Glutamatergic neuron (in vitro differentiated cells): ENCODE data around the gene PIGU. TPM values are rescaled to one million over a fixed set of nuclear protein-coding genes. Genes with fewer than 3 reads are reported as not detected.

Source experiments
- DNase-seq: peaks from one replicate; pipeline ENCODE4 v3.0.0; 2022
- H3K27ac Mint-ChIP-seq: one replicate; pipeline ENCODE4 v1.8.0; 2020; ENCODE audit warnings: mild to moderate bottlenecking, mixed read lengths, inconsistent platforms; ENCODE audit not compliant: unreplicated experiment
- H3K27me3 Mint-ChIP-seq: one replicate; pipeline ENCODE4 v1.8.0; 2020; ENCODE audit warnings: mild to moderate bottlenecking, moderate library complexity, mixed read lengths, inconsistent platforms; ENCODE audit not compliant: unreplicated experiment
- H3K36me3 Mint-ChIP-seq: one replicate; pipeline ENCODE4 v1.8.0; 2020; ENCODE audit warnings: mild to moderate bottlenecking, mixed read lengths, inconsistent platforms; ENCODE audit not compliant: unreplicated experiment
- H3K4me1 Mint-ChIP-seq: one replicate; pipeline ENCODE4 v1.8.0; 2020; ENCODE audit warnings: mild to moderate bottlenecking, low read depth, mixed read lengths, inconsistent platforms; ENCODE audit not compliant: unreplicated experiment
- H3K4me3 Mint-ChIP-seq: one replicate; pipeline ENCODE4 v1.8.0; 2020; ENCODE audit warnings: mild to moderate bottlenecking, mixed read lengths, inconsistent platforms; ENCODE audit not compliant: unreplicated experiment
- H3K9me3 Mint-ChIP-seq: one replicate; pipeline ENCODE4 v1.8.0; 2020; ENCODE audit warnings: mild to moderate bottlenecking, moderate library complexity, mixed read lengths, inconsistent platforms; ENCODE audit not compliant: unreplicated experiment
- total RNA-seq: library from RNA; stranded (reverse); fragmentation: NEBNext Ultra II Directional; extraction: Animal tissue kit (Norgen Biotek cat#: 25700); gene quantifications from one replicate; pipeline ENCODE4 v1.2.1, GENCODE V29; 2021; ENCODE audit not compliant: unreplicated experiment
- TF ChIP-seq, protein P1 (sequence below): fragments of 200-600 bp; sonication (generic); IDR thresholded peaks from one replicate; pipeline ENCODE4 v1.5.0; 2021; ENCODE audit not compliant: partially characterized antibody, unreplicated experiment

The PIGU gene
- total RNA-seq, 1 donor from 2014 or later = 19.4 TPM

GRCh38 chr20:34689486-34689885 is 12.6 kb upstream of the PIGU start:
- Mint-ChIP-seq H3K27me3 (peaks cover 2% of the 10 kb centered on the region), H3K36me3 (no peaks in the 10 kb centered on the region), H3K4me3 (no peak overlapping the region), H3K9me3 (no peaks in the 10 kb centered on the region), H3K27ac (no peak overlapping the region), H3K4me1 (no peaks in the 10 kb centered on the region)
- TF ChIP-seq, protein P1, sequence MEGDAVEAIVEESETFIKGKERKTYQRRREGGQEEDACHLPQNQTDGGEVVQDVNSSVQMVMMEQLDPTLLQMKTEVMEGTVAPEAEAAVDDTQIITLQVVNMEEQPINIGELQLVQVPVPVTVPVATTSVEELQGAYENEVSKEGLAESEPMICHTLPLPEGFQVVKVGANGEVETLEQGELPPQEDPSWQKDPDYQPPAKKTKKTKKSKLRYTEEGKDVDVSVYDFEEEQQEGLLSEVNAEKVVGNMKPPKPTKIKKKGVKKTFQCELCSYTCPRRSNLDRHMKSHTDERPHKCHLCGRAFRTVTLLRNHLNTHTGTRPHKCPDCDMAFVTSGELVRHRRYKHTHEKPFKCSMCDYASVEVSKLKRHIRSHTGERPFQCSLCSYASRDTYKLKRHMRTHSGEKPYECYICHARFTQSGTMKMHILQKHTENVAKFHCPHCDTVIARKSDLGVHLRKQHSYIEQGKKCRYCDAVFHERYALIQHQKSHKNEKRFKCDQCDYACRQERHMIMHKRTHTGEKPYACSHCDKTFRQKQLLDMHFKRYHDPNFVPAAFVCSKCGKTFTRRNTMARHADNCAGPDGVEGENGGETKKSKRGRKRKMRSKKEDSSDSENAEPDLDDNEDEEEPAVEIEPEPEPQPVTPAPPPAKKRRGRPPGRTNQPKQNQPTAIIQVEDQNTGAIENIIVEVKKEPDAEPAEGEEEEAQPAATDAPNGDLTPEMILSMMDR = no peak
- DNase-seq = no peak

- Mint-ChIP-seq H3K27ac (no peak overlapping the region), H3K4me3 (no peak overlapping the region), H3K4me1 (no peaks in the 10 kb centered on the region), H3K27me3 (peaks cover 2% of the 10 kb centered on the region), H3K36me3 (no peaks in the 10 kb centered on the region), H3K9me3 (no peaks in the 10 kb centered on the region)
- TF ChIP-seq, protein P1 = no peak
- DNase-seq = no peak
Measured at GRCh38 chr20:34683667-34684066, 6.8 kb upstream of the PIGU start.

GRCh38 chr20:34680586-34681175 is 3.8 kb upstream of the PIGU start:
- TF ChIP-seq, protein P1 = no peak
- Mint-ChIP-seq H3K4me3 (no peak overlapping the region), H3K4me1 (peaks cover 6% of the 10 kb centered on the region), H3K9me3 (no peaks in the 10 kb centered on the region), H3K36me3 (no peaks in the 10 kb centered on the region), H3K27me3 (peaks cover 2% of the 10 kb centered on the region), H3K27ac (no peak overlapping the region)
- no peak for DNase-seq

DNA sequence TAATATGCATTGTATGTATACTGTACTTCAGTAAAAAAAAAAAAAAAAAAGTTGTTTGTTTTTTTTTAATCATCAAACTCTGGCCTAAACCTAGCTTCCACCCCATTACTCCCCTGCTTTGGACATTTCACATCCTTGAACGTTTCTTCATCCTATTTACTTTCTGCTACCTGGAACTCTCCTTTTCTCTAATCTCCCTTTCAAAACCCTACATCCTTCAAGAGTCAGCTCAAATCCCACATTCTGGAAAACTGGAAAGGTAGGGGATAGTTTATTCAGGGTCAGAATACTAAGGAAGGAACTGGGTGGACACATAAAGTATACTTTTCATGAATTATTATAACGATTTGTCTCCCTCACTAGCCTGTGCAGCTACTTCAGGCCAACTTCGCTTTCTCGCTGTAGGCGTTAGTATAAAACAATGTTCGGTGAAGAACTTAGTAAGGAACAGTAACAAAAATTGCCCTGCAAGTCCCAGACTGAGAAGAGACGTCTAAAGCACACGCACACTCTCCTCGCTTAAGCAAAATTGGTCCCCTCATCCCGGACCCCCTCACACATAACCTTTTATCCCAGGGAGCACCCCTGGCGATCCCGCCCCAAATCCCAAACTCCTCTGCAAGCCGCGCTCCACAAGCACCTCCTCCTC is 775 bp downstream of the PIGU start:
- Mint-ChIP-seq H3K4me3 (peak overlapping the region; percentile 97), H3K9me3 (no peaks in the 10 kb centered on the region)
- DNase-seq = no peak

GRCh38 chr20:34675561-34675960 is 1.3 kb downstream of the PIGU start:
- Mint-ChIP-seq H3K9me3 (no peaks in the 10 kb centered on the region), H3K27ac (no peak overlapping the region), H3K27me3 (peaks cover 2% of the 10 kb centered on the region), H3K4me3 (peak overlapping the region; percentile 97), H3K4me1 (peaks cover 6% of the 10 kb centered on the region), H3K36me3 (no peaks in the 10 kb centered on the region)
- no peak for DNase-seq
- TF ChIP-seq, protein P1 = no peak

More for the DNA sequence above, 775 bp downstream of the PIGU start:
- peaks cover 6% of the 10 kb centered on the region for H3K4me1 Mint-ChIP-seq
- peak overlapping the region; percentile 22 for H3K27ac Mint-ChIP-seq
- TF ChIP-seq, protein P1 = no peak
- H3K36me3 Mint-ChIP-seq = no peaks in the 10 kb centered on the region
- peaks cover 2% of the 10 kb centered on the region for H3K27me3 Mint-ChIP-seq
